Measurements from ENCODE around the gene CLSTN2.

Gene CLSTN2

GRCh38 chr3:140188285-140188684, 253.3 kb downstream of the CLSTN2 start:
- no peak for DNase-seq (ENCODE audit: low read depth)

- DNase-seq (ENCODE audit: low read depth), result no peak
Observed at GRCh38 chr3:140189267-140189666, 254.3 kb downstream of the CLSTN2 start.

DNA sequence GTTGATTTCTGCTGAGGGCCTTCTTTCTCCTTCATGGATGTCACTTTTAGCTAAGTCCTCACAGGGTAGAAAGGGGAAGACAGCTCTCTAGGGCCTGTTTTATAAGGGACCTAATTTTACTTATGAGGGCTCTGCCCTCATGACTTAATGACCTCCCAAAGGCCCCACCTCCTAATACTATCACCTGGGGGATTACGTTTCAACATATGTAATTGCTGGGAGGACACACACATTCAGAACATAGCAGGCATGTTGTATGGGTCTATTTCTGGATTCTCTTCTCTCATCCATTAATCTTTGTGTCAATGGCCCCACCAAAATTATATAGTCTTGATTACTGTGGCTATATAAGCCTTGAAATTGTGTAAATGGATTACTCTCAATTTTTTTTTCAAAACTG, 255.0 kb downstream of the CLSTN2 start:
- no peak for DNase-seq (ENCODE audit: low read depth)

DNA sequence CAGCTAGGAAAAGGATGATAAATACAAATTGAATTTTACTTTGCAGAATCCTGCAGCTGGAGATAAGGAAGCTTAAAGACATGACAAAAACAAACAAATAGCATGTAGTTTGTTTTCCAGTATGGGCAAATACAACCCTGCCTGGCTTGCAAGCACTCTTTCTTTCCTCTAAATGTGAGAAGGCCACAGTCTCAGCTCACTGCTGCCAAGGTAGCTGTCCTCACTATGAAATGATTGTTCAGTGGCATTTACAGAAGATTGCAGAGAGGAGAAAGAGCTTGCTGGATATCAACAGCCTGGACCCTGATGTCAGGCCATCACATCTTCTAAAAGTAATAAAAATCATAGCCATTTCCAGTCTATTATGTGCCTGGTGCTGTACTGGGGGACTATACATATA, 262.0 kb downstream of the CLSTN2 start:
- no peak for DNase-seq (ENCODE audit: low read depth)

DNA sequence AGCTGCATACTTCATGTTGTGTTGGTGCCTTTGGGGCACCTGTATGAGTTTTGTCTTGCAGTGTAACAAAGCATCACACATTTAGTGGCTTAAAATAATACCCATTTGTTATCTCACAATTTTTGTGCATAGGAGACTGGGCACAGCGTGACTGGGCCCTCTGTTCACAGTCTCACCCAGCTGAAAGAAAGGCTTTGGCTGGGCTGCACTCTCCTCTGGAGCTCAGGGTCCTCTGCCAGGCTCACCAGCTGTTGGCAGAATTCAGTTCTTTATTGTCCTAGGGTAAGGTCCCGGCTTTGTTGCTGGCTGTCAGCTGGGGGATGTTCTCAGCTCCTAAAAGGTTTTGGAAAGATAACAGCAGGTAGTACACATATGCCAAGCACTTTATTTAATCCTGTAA, 263.3 kb downstream of the CLSTN2 start:
- no peak for DNase-seq (ENCODE audit: low read depth)

DNA sequence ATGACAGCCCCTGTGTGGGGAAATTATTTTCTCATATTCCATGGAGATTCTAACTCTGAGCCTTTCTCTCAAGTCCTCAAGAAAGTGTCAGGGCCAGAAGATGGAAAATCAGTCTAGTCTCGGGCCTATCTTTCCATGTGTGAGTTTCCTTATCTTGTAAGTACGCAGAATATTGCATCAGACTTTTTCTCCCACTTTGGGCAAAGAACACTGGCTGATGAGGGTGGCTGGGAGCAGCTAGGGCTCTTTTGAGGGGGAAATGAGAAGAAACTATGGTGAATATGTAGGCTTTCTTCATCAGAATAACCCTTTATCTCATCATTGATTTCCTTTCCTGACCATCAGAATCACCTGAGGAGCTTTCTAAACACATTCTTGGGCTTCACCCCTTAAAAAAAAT, 264.0 kb downstream of the CLSTN2 start:
- DNase-seq (ENCODE audit: low read depth), result no peak

- no peak for DNase-seq (ENCODE audit: low read depth)
Observed at GRCh38 chr3:140199743-140200142, 264.8 kb downstream of the CLSTN2 start.

GRCh38 chr3:140203510-140203909, 268.5 kb downstream of the CLSTN2 start:
- no peak for DNase-seq (ENCODE audit: low read depth)

- DNase-seq (ENCODE audit: low read depth), result no peak
Observed at GRCh38 chr3:140204271-140204984, 269.4 kb downstream of the CLSTN2 start.

GRCh38 chr3:140205598-140205997, 270.6 kb downstream of the CLSTN2 start:
- DNase-seq (ENCODE audit: low read depth), result no peak

DNA sequence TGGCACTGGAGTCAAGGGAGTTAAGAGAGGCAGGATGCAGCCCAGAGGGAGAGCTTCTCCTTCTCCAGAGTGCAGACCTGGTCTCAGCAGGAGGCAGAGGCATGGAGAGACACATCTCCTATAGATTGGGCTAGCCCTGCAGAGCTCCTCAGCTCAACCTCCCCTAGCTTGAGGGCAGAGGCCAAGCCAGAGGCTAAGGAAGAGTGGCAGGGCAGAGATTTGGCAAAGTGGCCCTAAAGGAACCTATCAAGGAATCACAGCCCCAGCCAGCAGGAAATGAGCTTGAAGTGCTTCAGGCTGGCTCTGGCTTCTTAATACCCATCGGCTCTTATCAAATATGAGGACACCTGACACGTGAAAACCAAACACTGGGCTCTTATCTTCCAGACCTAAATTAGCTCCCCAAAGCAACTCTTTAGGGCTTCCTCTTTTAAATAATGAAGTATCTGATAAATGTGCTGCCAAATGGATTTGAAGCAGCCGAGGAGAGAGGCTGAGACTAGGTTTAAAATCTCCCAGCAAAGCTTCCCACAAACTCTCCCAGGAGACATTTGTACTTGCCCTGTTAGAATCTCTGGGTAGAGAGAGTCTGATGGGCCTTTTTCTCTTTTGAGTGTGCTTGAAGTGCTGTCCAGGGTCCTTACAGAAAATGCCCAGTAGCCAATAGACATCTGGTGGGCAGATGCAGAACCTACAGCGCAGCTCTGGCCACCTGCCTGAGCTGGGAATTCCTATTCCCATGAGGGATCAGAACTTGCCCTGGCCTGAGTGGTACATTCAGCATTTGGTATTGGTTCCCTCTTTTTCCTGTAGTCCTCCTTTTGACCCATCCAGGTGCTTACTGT, 271.4 kb downstream of the CLSTN2 start:
- DNase-seq (ENCODE audit: low read depth), result no peak

DNA sequence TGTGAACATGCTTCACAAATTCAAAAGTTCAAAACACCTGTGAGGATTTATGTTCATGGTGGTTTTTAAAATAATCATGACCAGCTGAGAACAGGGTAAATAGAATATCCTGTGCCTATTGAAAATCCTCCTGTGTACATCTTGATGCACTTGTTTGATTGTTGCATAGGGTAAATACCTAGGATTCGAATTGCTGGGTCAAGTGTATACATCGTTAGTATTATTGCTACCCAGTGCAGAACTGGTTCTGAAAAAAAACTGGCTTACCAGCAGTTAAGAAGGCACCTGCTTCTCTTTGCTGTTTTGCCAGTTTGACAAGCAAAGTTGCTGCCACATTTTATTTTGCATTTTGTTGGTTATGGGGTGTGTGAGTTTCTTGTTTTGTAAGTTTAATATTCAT, 272.6 kb downstream of the CLSTN2 start:
- DNase-seq (ENCODE audit: low read depth), result no peak

DNA sequence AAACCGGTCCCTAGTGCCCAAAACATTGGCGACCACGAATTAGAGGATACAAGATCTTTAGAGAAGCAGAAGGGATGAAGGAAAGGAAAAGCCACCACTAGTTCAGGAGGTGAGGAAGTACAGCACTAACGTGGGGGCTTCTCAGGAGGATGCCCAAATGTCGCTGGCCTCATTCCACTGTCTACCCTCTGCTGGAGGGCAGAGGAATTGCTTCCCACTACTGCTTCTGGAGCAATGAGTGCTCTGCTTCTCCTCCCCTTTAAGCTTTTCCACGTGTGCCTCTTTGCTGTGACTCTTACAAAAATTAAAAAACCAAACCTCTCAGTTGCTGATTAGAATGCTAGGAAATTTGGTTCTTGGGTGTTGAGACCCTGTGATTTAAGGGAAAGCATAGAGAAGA, 281.3 kb downstream of the CLSTN2 start:
- DNase-seq (ENCODE audit: low read depth), result no peak

- no peak for DNase-seq (ENCODE audit: low read depth)
Observed at GRCh38 chr3:140219291-140219690, 284.3 kb downstream of the CLSTN2 start.

GRCh38 chr3:140219923-140220452, 285.0 kb downstream of the CLSTN2 start:
- DNase-seq (ENCODE audit: low read depth), result no peak

DNA sequence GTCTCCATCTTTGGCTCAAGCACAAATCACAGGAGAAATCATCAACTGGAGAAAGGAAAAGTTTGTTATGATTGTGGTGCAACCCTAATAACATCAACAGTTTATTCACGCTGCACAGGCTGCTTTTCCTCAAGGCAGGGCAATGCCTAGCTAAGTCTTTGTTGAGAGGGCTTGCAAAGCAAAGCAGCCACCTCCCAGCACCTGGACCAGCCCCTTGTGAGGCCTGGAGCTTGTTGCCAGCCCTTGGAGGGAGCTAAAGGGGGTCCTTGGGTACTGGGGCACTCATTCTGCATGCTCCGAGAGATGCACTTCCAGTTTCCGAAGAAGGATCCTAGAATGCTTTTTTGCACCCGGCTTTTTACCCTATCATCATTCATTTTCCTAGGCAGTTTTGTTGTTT, 288.2 kb downstream of the CLSTN2 start:
- DNase-seq (ENCODE audit: low read depth), result no peak

- DNase-seq (ENCODE audit: low read depth), result no peak
Observed at GRCh38 chr3:140223631-140224030, 288.6 kb downstream of the CLSTN2 start.

DNA sequence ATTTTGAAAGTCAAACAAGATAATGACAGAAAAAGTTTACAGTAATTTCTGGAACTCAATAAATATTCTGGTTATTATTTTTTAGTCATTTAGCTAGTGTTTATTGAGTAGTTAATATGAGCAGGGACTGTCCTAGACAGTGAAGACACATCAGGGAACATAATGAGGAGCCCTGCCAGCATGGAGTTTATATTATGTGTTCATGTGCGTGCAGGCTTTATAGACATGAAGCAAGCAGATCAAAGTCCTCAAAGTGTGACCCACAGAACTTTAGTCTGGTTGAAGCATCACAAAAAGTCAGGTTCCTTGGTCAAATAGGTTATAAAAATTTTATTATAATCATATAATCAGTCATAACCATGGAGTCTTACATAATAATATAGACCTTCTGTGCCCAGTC, 289.3 kb downstream of the CLSTN2 start:
- no peak for DNase-seq (ENCODE audit: low read depth)

GRCh38 chr3:140225996-140226395, 291.0 kb downstream of the CLSTN2 start:
- DNase-seq (ENCODE audit: low read depth), result no peak

- DNase-seq (ENCODE audit: low read depth), result no peak
Observed at GRCh38 chr3:140233702-140234101, 298.7 kb downstream of the CLSTN2 start.

GRCh38 chr3:140234256-140234655, 299.3 kb downstream of the CLSTN2 start:
- no peak for DNase-seq (ENCODE audit: low read depth)

DNA sequence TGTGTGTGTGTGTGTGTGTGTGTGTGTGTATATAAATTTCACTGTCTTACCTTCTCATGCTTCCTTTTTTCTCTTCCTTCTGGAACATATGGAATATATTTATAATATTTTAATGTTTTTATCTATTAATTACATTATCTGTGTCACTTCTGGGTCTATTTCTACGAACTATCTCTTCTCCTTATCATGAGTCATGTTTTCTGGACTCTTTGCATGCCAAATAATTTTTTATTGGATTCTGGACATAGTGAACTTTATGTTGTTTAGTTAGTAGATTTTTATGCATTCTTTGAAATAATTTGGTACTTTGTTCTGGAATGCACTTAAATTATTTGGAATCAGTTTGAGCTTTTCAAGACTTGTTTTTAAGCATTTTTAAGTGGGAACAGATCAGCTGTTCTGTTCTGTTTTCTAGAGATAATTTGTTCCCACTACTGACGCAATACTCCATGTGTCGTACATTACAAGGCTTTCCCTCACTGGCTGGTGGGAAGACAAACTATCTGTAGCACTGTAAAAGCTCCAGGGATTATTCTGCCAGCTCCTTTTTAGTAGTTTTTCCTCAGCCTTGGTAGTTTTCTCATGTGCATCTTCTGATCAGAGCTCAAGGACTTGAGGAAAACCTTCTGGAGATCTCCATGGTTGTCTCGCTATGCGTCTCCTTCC, 302.0 kb downstream of the CLSTN2 start:
- no peak for DNase-seq (ENCODE audit: low read depth)
